Medulla oblongata (tissue), 1 donor: Measurements from ENCODE around the gene DCD.
"Not testable (repeated sequence)": the region's sequence is repeated elsewhere in the genome, so short reads cannot be mapped to it uniquely, and the experiment has no call there.

ENCODE experiments used
- DNase-seq: peaks from one replicate; pipeline ENCODE4 v3.0.0-alpha.2; 2015; ENCODE audit errors: extremely low spot score

Gene DCD, protein sequence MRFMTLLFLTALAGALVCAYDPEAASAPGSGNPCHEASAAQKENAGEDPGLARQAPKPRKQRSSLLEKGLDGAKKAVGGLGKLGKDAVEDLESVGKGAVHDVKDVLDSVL

DNA sequence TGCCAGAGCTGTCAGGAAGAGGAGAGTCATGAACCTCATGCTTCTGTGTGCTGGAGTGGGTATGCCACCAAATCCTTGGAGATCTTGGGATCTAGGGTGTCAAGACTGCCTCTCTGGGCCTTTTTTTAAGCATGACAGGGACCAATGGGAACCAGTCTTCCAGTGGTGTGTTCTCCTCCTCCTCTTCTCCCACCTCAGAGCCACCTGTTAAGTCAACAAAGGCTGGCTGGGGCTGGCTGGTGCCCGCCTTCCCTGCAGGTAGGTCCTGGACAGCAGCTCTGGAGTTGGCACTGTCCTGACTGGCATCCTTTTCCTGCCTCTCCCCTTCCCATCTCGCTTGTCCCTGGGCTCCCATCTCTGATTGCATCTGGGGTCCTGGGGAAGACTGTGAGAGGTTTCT lies at the start of gene DCD:
Gene DCD (minus strand): TSS at position 101 of the 400 bp plus-strand sequence. CDS start 62 bp downstream, at position 39.
- DNase-seq, result no peak

DNA sequence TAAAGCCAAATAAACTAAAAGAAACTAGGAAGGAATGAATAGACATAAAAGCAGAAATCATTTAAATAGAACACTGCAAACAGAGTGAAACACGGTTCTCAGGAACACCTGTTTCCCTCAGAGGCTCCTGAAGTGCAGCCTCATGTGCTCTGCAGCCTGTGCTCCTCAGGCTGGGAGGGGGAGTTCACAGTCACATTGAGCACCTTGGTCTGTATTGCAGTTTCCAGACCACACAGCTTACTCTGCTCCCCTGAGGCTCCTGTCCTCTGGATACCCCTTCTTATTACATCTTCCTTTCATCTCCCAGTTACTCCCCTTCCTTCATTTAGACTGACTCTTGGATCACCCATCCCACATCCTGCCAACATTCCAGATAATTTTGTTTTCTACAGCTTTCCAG lies 49.7 kb upstream of the DCD start:
- no peak for DNase-seq

DNA sequence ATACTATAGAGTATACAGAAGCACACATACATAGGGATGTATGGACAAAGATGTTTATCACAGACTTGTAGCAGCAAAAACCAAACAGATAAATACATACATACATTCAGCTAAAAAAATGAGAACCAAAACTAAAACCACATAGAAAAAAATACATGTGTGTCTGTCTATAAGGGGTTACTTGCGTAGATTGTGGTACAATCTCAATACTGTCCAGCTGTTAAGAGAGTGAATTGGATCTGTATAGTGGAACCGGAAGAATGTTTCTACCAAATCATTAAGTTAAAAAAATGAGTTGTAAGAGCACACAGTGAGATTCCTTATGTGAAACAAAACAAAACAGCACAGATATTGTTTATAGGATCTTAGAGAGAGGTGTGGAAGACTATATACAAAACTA lies 44.2 kb upstream of the DCD start:
- no peak for DNase-seq

DNA sequence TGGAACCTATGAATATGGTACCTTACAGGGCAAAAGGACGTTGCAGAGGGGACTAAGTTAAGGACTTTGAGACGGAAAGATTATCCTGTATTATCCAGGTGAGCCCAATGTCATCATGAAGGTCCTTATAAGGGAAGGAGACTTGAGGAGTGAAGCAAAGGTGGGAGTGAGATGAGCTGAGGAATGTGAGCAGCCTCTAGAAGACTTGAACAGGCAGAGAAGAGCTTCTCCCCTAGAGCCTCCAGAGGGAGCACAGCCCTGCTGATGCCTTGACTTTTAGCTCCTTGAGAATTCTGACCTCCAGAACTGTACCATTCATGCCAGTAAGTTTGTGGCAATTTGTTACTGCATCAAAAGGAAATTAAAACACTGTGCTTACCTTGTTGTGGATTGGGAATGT lies 41.8 kb upstream of the DCD start:
- no peak for DNase-seq

DNA sequence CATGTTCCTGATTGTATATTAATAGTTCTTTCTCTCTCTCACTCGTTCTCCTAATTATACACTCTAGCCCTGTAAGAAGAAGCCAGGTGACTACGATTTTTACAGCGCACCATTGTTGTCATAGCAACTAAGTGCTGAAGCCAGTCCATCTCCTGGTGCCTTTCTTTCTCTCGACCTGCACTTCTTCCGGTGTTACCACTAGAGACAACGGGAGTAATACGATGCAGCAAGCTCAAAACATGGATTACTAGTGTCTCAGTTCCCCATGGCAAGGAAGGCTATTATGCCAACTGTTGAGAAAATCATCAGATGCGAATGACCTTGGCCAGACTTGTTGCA lies 40.8 kb upstream of the DCD start:
- DNase-seq, result no peak

DNA sequence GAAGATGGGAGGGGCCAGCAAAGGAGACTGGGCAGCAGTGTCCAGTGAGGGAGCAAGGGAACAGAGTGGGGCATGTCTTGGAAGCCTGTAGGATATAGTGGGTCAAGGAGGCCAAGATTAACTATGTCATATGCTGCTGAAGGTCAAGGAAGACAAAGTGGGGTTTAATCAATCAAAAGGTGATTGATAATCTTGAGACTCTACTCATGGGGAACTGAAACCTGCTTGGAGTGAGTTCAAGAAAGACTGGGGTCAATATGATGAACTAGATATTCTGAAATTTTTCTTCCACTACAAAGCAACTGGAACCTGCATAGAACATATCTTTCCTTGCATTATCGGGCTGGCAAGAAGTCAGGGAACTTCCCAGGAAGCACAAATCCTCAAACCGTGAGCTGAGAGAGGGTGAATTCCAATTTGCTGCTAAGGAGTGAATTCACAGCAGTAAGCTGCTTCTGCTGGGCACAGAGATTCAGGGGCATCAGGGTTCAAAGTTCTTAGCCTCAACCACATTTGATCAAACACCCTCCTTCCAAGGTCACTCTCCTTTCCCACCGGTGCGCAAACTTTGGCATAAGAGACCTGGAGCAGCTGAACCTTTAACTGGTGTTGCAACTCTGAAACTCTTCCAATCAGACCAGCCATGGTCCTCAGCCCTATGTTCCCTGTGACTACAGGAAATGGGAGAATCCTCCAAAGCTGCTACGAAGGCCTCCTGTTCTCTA lies 40.3 kb upstream of the DCD start:
- no peak for DNase-seq

DNA sequence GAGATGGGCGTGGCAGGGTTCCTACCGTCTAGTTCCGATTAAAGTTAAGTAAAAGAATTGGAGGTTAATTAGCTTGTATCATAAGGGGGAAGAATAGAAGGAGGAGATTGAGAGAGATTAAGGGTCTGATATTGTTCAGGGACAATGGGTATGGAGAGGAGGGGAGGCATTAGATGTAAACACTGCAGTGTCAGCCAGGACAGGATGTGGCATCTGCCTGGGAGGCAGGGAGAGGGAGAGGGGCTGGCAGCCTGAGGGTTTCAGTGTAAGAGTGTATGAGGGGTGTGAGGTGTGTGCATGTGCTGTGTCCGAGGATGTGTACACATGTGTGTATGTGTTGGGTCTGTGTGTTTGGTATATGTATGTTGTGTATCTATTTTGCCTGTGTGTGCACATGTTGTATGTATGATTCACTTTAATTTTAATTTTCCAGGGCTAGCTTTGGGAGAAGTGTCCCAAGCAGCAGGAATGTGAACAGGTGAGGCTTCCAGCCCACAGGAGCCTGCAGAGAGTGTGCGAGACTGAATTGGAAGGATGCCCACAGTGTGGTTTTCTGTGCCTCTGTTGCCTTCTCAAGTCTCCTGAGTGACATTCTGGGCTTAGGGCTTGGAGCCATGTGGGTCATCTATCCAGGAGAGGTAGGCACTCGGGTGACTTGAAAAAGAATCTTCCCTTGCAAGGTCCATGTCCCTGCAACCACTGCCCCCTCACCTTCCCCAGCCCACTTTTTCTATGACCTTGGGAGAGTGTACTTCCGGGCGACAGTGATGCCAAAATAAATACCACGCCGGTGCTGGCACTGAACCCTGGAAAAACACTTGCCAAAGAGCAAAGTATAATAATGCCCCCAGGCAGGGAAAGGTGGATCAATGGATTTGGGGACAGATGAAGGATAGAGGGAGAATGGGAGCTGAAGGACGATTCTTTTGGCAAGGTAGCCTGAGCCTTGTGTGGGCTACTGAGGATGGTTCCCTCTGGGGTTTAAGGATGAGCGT lies 36.8 kb upstream of the DCD start:
- no peak for DNase-seq

DNA sequence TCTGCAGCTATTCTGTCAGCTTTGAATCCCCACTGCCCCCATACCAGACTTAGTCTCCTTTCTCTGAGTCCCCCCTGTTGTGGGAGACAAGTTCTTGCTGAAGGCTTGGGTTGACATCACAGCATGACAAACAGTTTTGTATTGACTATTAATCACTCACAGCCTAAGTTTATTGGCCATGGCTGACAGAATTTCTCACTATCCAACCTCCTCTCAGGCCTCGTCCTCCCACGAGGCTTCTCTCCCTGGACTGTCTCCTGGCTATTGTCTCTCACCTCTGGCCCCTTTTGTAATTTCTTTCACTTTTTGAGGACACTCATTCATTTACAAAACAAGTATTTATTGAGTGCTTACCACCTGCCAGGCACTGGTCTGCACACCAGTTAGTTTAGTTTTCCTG lies 35.2 kb upstream of the DCD start:
- no peak for DNase-seq

DNA sequence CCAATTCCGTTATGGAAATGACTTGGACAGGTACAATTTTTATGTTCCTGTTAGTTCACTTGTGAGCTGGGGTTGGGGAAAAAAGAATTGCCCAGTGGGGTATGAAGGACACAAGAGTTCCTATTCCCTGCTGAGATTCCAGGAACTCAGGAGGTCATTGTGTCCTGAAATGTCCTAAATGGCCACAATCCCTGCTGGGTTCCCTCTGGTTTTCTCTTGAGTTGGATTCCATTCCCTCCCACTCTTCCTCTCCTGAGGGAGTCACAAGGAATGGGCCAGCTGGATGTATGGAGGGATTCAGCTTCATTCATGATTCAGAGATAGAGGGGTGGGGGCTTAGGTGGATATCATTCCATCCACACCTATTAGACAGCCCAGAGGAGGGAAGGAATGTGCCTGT lies 34.5 kb upstream of the DCD start:
- no peak for DNase-seq

DNA sequence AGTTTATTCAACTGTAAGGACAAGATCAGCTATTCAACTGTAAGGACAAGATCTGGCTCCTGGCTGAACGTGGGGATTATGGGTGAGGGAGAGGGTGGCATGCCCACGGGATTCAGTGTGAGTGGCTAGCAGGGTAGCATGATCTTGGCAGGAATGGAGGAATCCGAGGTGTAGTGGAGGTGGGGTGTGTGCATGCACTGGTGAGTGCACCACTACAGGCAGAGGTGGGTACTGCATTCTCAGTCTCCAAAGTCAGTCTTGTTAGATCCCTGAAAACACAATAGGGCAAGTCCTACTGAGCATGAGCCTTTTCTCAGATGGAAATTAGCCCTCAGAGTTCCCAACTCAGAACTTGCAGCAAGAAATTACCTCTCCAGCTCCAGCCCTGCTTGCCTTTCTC lies 32.2 kb upstream of the DCD start:
- no peak for DNase-seq

DNA sequence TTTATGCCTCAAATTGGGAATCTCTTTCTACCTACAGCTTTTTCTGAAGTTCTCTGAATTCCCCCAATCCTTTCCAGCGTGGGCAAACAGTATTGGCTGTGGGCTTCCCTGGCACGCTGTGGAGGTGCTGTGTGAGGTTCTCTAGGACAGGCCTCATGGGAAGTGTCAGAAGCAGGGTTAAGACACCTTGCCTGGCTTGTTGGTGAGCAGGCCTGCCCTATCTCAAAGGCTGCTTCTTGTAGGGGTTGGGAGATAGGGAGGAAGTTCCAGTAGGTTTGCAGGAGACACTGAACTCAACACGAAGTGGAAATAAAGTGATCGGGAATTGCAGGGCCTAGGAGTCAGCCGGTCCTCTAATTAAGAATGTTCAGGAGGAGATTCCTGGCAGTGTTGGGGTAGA lies 30.0 kb upstream of the DCD start:
- no peak for DNase-seq

DNA sequence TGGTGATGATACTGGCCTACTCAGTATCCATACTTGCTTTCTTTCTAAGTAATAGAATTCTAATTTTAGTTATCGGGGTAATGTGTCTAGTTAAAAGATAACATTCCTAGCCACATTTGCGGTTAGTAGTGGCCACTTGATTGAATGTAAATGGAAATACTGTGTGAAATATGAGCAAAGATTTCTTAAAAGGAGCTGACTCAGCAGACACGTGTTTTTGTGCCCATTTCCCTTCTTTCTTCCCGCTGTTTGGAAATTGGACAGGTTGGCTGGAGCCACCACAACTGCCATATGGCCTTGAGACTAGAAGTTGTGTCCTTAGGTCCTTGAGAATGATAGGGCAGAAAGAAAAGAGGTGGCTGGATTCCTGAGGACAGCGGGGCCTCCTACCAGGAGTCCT lies 19.8 kb upstream of the DCD start:
- DNase-seq, result no peak

DNA sequence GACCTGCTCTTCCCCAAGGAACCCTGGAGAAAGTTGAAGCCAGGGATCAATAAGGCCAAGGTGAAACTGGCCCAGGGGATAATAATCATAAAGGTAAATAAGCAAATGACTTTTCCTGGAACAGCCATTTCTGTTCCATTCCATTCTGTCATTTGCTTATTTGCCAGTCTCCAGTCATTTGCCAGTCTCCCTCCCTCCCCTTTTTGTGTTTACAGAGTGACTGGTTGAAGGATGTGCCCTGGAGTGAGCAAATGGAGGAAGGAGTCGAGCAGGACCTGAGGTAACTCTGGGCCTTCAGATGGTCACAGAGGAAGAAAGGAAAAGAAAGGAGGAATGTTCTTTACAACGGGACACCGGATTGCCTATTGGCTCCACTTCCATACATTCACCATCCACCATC lies 17.8 kb upstream of the DCD start:
- DNase-seq, result no peak

DNA sequence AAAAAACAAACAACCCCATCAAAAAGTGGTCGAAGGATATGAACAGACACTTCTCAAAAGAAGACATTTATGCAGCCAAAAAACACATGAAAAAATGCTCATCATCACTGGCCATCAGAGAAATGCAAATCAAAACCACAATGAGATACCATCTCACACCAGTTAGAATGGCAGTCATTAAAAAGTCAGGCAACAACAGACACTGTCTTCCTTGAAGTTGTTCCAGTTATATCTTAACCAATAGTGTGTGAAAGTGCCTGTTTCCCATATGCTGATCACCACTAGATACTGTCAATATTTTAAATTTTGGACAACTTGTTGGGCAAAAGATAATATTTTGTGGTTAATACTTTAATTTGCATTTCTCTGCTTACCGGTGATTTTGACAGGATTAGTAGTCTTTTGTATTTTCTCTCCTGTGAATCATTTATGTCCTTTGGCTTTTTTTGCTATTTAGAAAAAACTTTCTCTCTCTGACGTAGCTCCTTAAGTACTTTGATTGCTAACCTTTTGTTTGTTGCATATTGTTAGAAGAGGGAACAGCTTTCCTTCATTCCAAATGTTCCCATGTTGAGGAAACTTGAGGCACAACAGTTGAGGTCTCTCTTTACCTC lies 17.0 kb upstream of the DCD start:
- DNase-seq, result not testable (repeated sequence)

DNA sequence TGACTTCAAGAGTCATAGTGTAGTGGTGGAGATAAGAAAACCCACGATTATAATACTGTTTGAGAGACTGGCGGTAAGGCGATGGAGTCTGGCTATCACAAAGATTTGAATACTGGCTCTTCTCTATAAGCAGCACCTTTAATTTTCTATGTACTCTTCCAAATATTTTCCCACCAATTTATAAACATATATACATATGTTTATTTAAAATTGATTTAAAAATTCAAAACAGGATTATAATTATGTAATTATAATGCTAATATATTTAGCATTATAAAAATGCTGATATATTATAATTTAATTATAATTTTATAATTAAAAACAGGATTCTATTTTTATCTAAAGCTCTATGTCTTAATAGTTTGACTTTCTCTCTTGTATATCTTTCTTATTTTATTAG lies 15.4 kb upstream of the DCD start:
- no peak for DNase-seq

DNA sequence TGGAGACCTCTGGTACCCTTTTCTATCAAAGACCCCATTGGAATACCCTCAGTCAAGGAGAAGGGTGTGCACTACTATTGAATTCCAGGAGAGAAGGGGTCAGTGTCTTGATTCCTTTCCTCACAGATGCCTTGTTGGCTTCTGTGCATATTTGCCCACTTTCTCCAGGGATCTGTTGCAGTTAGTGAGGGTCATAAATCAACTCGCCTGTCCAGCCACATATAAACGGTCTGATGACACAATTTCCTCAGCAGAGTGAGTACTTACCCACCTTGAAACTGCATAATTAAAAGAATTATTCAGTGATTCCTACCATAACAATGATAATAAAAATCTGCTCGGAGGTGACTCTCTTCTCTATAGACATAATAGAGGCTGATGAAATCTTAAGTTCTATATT lies 13.9 kb upstream of the DCD start:
- DNase-seq, result no peak

DNA sequence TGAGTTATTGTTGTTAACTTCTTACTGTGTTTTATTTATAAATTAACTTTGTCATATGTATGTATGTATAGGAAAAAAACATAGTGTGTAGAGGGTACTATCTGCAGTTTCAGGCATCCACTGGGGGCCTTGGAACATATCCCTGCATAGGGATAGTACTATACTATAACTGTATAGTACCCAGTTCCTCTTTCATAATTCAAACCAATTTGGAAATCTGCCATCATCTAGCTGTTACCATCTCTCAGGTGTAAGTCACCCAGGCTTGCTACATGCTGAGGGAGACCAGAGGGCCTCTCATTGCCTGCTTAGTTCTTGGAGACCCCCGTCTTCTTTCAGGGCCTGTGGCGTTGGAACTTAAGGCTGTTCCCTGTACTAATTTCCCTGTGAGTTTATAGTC lies 12.9 kb upstream of the DCD start:
- DNase-seq, result no peak

DNA sequence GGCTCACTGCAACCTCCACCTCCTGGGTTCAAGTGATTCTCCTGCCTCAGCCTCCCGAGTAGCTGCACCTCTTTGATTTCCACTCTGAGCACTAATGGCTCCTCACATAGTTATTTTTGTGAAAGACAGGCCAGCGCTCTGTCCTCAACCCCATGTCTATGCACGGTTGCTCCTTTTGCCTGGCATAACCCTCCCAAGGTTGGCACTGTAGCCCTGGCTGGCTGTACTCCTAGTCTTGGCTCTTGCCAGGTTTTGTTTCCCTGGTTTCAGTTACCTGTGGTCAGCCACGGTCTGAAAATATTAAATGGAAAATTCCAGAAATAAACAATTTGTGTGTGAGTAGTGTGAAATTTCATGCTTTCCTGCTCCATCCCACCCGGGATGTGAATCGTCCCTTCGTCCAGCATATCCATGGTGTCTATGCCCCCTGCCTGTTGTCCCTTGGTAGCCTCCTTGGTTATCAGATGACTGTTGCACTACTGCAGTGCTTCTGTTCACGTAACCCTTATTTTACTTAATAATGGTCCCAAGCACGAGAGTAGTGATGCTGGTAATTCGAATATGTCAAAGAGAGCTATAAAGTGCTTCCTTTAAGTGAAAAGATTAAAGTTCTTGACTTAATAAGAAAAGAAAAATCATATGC lies 12.3 kb upstream of the DCD start:
- DNase-seq, result peak; percentile 35

DNA sequence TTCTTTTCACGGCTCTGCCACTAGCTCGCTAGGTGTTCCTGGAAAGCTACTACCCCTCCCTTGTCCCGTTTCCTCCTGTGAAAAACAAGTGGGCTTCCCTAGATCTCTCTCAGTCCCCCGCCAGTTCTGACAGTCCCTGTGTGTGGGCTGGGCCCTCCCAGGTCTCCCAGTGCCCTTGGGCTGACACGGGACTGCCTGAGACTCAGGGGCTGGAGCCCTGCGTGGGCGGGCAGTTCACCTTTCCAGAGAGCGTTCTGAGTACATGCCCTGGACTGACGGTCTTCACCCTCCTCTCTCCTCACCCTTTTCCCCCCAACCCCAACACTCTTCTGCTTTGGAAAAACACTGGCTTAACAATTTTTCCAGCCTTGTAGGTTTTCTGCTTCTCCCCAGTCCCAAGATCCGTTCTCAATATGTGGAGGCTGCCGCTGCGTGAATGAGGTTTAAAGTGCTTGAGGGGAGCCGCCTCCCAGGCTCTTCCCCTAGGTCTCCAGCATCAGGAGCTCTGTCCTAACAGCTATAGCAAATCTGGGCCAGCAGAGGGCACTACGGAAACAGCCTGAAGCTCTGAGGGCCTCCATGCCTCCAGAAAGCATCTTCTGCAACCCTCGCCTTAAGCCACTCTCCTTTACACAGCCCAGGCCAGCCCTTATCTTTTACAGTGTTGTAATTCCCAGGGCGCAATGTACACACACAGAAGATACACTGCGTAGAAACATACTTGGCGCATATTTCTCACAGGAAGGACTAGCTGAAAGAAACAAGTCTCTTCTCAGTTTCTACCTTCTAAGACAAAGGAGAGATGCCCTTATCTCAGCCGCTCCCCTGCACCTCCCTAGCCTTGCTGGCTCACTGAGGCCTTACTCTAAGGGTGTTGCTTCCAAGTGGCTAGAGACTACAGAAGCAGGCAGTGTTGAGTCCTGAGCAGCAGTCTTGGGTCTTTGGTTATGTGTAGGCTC lies 10.4 kb upstream of the DCD start:
- no peak for DNase-seq

DNA sequence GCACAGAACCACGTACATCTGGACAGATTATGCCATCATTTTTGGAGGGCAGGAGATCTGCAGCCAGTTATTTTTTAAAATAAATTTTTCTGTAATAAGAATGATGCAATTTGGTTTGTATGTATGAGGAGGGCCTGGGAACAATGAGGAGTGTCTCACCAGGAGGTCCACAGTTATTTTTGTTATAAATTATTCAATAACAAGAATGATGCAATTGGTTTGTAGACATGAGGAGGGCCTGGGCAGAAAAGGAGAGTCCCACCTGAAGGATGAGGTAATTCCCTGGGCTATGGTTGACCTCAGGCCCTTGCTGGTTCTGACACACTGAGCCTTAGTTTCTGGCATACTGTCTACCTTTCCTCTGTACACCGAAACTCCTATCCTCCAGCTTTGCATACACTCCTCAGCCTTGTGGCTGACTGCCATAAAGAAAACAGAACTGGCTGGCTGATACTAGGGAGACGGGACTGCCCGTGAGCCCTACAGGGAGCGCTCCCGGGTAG lies 9.0 kb upstream of the DCD start:
- no peak for DNase-seq

DNA sequence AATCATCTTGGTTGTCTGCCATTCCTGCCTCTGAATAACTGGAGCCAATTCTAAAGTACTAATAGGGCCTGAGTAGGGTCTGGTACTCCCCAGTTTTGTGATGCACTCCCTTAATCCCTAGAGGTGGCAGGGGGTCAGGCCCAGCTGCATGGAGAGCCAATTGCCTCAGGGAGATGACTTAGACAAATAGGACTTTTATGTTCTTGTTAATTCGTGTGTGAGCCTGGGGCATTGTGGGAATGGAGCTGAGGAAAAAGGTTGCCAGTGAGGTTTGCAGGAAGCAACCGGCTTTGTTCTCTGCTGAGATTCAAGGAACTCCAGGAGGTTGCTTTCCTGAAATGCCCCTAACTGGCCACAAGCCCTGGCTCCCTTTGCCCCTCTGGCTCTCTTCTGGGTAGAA lies 6.8 kb upstream of the DCD start:
- DNase-seq, result peak; percentile 42
